Osteoblast (primary cell): ENCODE results near the gene ZNF141. TPM values are rescaled to one million over a fixed set of nuclear protein-coding genes. Genes with fewer than 3 reads are reported as not detected.
A peak's percentile ranks its signal among the peaks of the same experiment; 100 is the strongest.
"Not testable (repeated sequence)": the region's sequence is repeated elsewhere in the genome, so short reads cannot be mapped to it uniquely, and the experiment has no call there.

Experiments
- DNase-seq: peaks from one replicate; pipeline ENCODE4 v3.0.0; 2011; ENCODE audit warnings: low spot score, mixed read lengths; ENCODE audit not compliant: insufficient read length; ENCODE audit errors: missing footprints
- H2AFZ ChIP-seq: 2 replicates; pipeline ENCODE4 v1.6.0; 2011; ENCODE audit warnings: mild to moderate bottlenecking, low read length
- H3K27ac ChIP-seq: 2 replicates; pipeline ENCODE4 v1.5.1; 2011; ENCODE audit warnings: mild to moderate bottlenecking, low read depth, low read length, moderate library complexity
- H3K27me3 ChIP-seq: 2 replicates; pipeline ENCODE4 v1.6.0; 2012; ENCODE audit warnings: mild to moderate bottlenecking, control low read depth, inconsistent platforms, low read length, moderate library complexity; ENCODE audit not compliant: insufficient read depth
- H3K36me3 ChIP-seq: 2 replicates; pipeline ENCODE4 v1.5.1; 2011; ENCODE audit warnings: mild to moderate bottlenecking, low read length, control low read depth, moderate library complexity; ENCODE audit not compliant: insufficient read depth
- H3K4me1 ChIP-seq: 2 replicates; pipeline ENCODE4 v1.5.1; 2011; ENCODE audit warnings: mild to moderate bottlenecking, low read length, control low read depth, moderate library complexity; ENCODE audit not compliant: insufficient read depth
- H3K4me2 ChIP-seq: 2 replicates; pipeline ENCODE4 v1.6.0; 2011; ENCODE audit warnings: mild to moderate bottlenecking, low read length; ENCODE audit not compliant: insufficient read depth
- H3K4me3 ChIP-seq: fragments of 200-600 bp; sonication (generic); 3 replicates; pipeline ENCODE4 v1.5.1; 2012; ENCODE audit warnings: mild to moderate bottlenecking, low read length, inconsistent platforms; ENCODE audit not compliant: insufficient read depth
- H3K79me2 ChIP-seq: 2 replicates; pipeline ENCODE4 v1.6.0; 2012; ENCODE audit warnings: mild to moderate bottlenecking, low read length, control low read depth, inconsistent platforms; ENCODE audit not compliant: insufficient read depth
- H3K9me3 ChIP-seq: 2 replicates; pipeline ENCODE4 v1.5.1; 2011; ENCODE audit warnings: low read depth, low read length, control low read depth
- H4K20me1 ChIP-seq: 2 replicates; pipeline ENCODE4 v1.6.0; 2012; ENCODE audit warnings: mild to moderate bottlenecking, low read length, control low read depth; ENCODE audit not compliant: insufficient read depth
- CTCF ChIP-seq: IDR thresholded peaks from 2 replicates; pipeline ENCODE4 v1.5.1; 2011; ENCODE audit warnings: mild to moderate bottlenecking, low read depth, low read length, moderate library complexity; ENCODE audit errors: extremely low read depth
- total RNA-seq: library from RNA; depleted of rRNA; stranded (reverse); fragments of >200 nt; gene quantifications from 2 replicates; pipeline ENCODE4 v1.2.3, GENCODE V29; 2012

Gene ZNF141
- 15.2 and 20.6 TPM in 2 replicates for total RNA-seq

- Histone ChIP-seq H3K27me3 (no peaks in the 10 kb centered on the region), H4K20me1 (peaks cover 4% of the 10 kb centered on the region), H3K4me1 (peaks cover 7% of the 10 kb centered on the region), H3K4me3 (peak within 1 kb of the TSS; percentile 97), H3K4me2 (peak within 1 kb of the TSS; percentile 96), H3K36me3 (no peaks in the 10 kb centered on the region), H3K79me2 (peaks cover 44% of the 10 kb centered on the region), H3K9me3 (no peaks in the 10 kb centered on the region), H2AFZ (peak within 1 kb of the TSS; percentile 97), H3K27ac (peak within 1 kb of the TSS; percentile 98)
- peak; percentile 100 for DNase-seq
- TF ChIP-seq CTCF, result no peak
These were observed at the start of gene ZNF141 for GRCh38 chr4:337143-337931. Gene ZNF141 (plus strand): TSS chr4:337814. CDS start chr4:337984, 170 bp downstream.

GRCh38 chr4:288891-289290 lies 48.7 kb upstream of the ZNF141 start:
- Histone ChIP-seq H3K27ac (no peak overlapping the region), H3K36me3 (no peaks in the 10 kb centered on the region), H4K20me1 (no peaks in the 10 kb centered on the region), H3K4me3 (no peak overlapping the region), H3K4me2 (no peak overlapping the region), H3K27me3 (no peaks in the 10 kb centered on the region), H3K79me2 (no peaks in the 10 kb centered on the region), H3K4me1 (no peaks in the 10 kb centered on the region), H3K9me3 (peaks cover 5% of the 10 kb centered on the region), H2AFZ (no peak overlapping the region)
- no peak for TF ChIP-seq CTCF
- DNase-seq, result no peak

- no peak for DNase-seq
- Histone ChIP-seq H3K36me3 (no peaks in the 10 kb centered on the region), H3K4me3 (no peak overlapping the region), H3K9me3 (no peaks in the 10 kb centered on the region), H4K20me1 (no peaks in the 10 kb centered on the region), H3K4me1 (no peaks in the 10 kb centered on the region), H3K27me3 (no peaks in the 10 kb centered on the region), H3K27ac (no peak overlapping the region), H2AFZ (no peak overlapping the region), H3K4me2 (no peak overlapping the region), H3K79me2 (no peaks in the 10 kb centered on the region)
- TF ChIP-seq CTCF, result no peak
These were observed 42.9 kb upstream of the ZNF141 start for GRCh38 chr4:294732-295131.

- Histone ChIP-seq H3K79me2 (no peaks in the 10 kb centered on the region), H3K4me3 (no peak overlapping the region), H3K9me3 (no peaks in the 10 kb centered on the region), H4K20me1 (no peaks in the 10 kb centered on the region), H3K36me3 (no peaks in the 10 kb centered on the region), H2AFZ (no peak overlapping the region), H3K27me3 (no peaks in the 10 kb centered on the region), H3K27ac (no peak overlapping the region), H3K4me2 (no peak overlapping the region), H3K4me1 (no peaks in the 10 kb centered on the region)
- TF ChIP-seq CTCF, result no peak
- DNase-seq, result no peak
These were observed 35.2 kb upstream of the ZNF141 start for GRCh38 chr4:302381-302780.

- H3K4me2 ChIP-seq, result peak overlapping the region; percentile 71
- H2AFZ ChIP-seq, result peak overlapping the region; percentile 85
- peak overlapping the region; percentile 72 for H3K4me3 ChIP-seq
These were observed 33.1 kb upstream of the ZNF141 start for GRCh38 chr4:304516-304915.

More at GRCh38 chr4:304516-304915, 33.1 kb upstream of the ZNF141 start:
- not testable (repeated sequence) for H4K20me1 ChIP-seq, H3K36me3 ChIP-seq, DNase-seq, H3K4me1 ChIP-seq, H3K27ac ChIP-seq, H3K9me3 ChIP-seq, H3K27me3 ChIP-seq, H3K79me2 ChIP-seq
